CD14-positive monocyte (primary cell): Measurements from ENCODE around the gene AGFG1. TPM values are rescaled to one million over a fixed set of nuclear protein-coding genes. Genes with fewer than 3 reads are reported as not detected.

ENCODE experiments used
- DNase-seq, 3 donors: peaks; one replicate each; pipeline ENCODE4 v3.0.0-alpha.2; 2011 to 2022
- H2AFZ ChIP-seq: 2 replicates; pipeline ENCODE4 v1.6.0; 2012; ENCODE audit warnings: mild to moderate bottlenecking, low read depth, low read length, inconsistent platforms; ENCODE audit not compliant: insufficient read depth, poor library complexity, severe bottlenecking
- H3K27ac ChIP-seq, 2 donors: 1 replicate in 1 of 2; 2 replicates in 1 of 2; pipeline ENCODE4 v1.5.1; 2012 to 2013; ENCODE audit warnings: low read length in 2 of 2, control low read depth in 1 of 2, inconsistent platforms in 1 of 2, low read depth in 1 of 2, mild to moderate bottlenecking in 1 of 2
- H3K27me3 ChIP-seq, 2 donors: one replicate each; pipeline versions ENCODE4 v1.6.0 to v1.6.1; 2011 to 2013; ENCODE audit warnings: low read length in 2 of 2; ENCODE audit not compliant: control insufficient read depth in 2 of 2, insufficient read depth in 2 of 2
- H3K36me3 ChIP-seq, 2 donors: replicated peaks in 1 of 2; 1 replicate in 1 of 2; 2 replicates in 1 of 2; pipeline versions ENCODE4 v1.5.1 to v1.6.1; 2012 to 2013; ENCODE audit warnings: low read length in 2 of 2, control low read depth in 1 of 2, inconsistent platforms in 1 of 2, mild to moderate bottlenecking in 1 of 2; ENCODE audit not compliant: insufficient read depth in 2 of 2, control insufficient read depth in 1 of 2
- H3K4me1 ChIP-seq, 2 donors: 1 replicate in 1 of 2; 2 replicates in 1 of 2; pipeline versions ENCODE4 v1.5.1 to v1.6.1; 2012 to 2013; ENCODE audit warnings: low read length in 2 of 2, control low read depth in 1 of 2, inconsistent platforms in 1 of 2, mild to moderate bottlenecking in 1 of 2, moderate library complexity in 1 of 2; ENCODE audit not compliant: insufficient read depth in 2 of 2, control insufficient read depth in 1 of 2
- H3K4me2 ChIP-seq: replicated peaks from 2 replicates; pipeline ENCODE3; 2012; ENCODE audit warnings: low read length, moderate library complexity, mild to moderate bottlenecking; ENCODE audit not compliant: poor library complexity, severe bottlenecking; ENCODE audit errors: extremely low read depth
- H3K4me3 ChIP-seq, 3 experiments: fragments of 200-600 bp in 1 of 3; sonication (generic) in 1 of 3; replicated peaks in 1 of 3; 1 replicate in 2 of 3; 2 replicates in 1 of 3; pipeline ENCODE4 v1.5.1; 2011 to 2013; ENCODE audit warnings: low read length in 3 of 3, mild to moderate bottlenecking in 3 of 3, control low read depth in 2 of 3, low read depth in 2 of 3, inconsistent platforms in 1 of 3, moderate library complexity in 1 of 3
- H3K79me2 ChIP-seq: 2 replicates; pipeline ENCODE4 v1.6.0; 2012; ENCODE audit warnings: mild to moderate bottlenecking, control low read depth, inconsistent platforms, low read length, moderate library complexity; ENCODE audit not compliant: insufficient read depth
- H3K9ac ChIP-seq: 2 replicates; pipeline ENCODE4 v1.6.0; 2017; ENCODE audit warnings: low read length, mild to moderate bottlenecking; ENCODE audit not compliant: insufficient read depth, poor library complexity, severe bottlenecking
- H3K9me3 ChIP-seq, 2 donors: replicated peaks in 1 of 2; 1 replicate in 1 of 2; 2 replicates in 1 of 2; pipeline versions ENCODE4 v1.5.1 to v1.6.1; 2012 to 2013; ENCODE audit warnings: low read length in 2 of 2, control low read depth in 1 of 2; ENCODE audit not compliant: control insufficient read depth in 1 of 2, insufficient read depth in 1 of 2
- H4K20me1 ChIP-seq: 2 replicates; pipeline ENCODE4 v1.6.0; 2012; ENCODE audit warnings: mild to moderate bottlenecking, low read length, control low read depth, moderate library complexity; ENCODE audit not compliant: insufficient read depth
- H3K27ac Mint-ChIP-seq, 7 donors: one replicate each; pipeline ENCODE4 v1.8.0; 2020; ENCODE audit warnings: mild to moderate bottlenecking in 7 of 7, mixed read lengths in 7 of 7, moderate library complexity in 6 of 7, inconsistent platforms in 2 of 7
- H3K27me3 Mint-ChIP-seq, 3 donors: one replicate each; pipeline ENCODE4 v1.8.0; 2021 to 2022; ENCODE audit warnings: low read depth in 3 of 3, mild to moderate bottlenecking in 3 of 3, mixed read lengths in 3 of 3, moderate library complexity in 3 of 3, inconsistent platforms in 1 of 3
- H3K36me3 Mint-ChIP-seq, 2 donors: one replicate each; pipeline ENCODE4 v1.8.0; 2020; ENCODE audit warnings: mixed read lengths in 2 of 2, inconsistent platforms in 1 of 2, mild to moderate bottlenecking in 1 of 2
- H3K4me1 Mint-ChIP-seq: one replicate; pipeline ENCODE4 v1.8.0; 2020; ENCODE audit warnings: mild to moderate bottlenecking, mixed read lengths
- H3K4me3 Mint-ChIP-seq, 2 donors: one replicate each; pipeline ENCODE4 v1.8.0; 2020; ENCODE audit warnings: mild to moderate bottlenecking in 2 of 2, mixed read lengths in 2 of 2, moderate library complexity in 1 of 2
- H3K9me3 Mint-ChIP-seq, 7 donors: one replicate each; pipeline ENCODE4 v1.8.0; 2020 to 2022; ENCODE audit warnings: mixed read lengths in 7 of 7, mild to moderate bottlenecking in 6 of 7, moderate library complexity in 6 of 7, inconsistent platforms in 2 of 7
- WGBS: methylation state at CpG from one replicate; pipeline ENCODE4 v1.1.5; 2013; ENCODE audit warnings: missing lambda C conversion rate; ENCODE audit not compliant: insufficient coverage; 5-methylcytosine and 5-hydroxymethylcytosine counted together
- intact Hi-C, 2 donors: fragments of 100-400 bp; cut with micrococcal nuclease; formaldehyde crosslinking; loops; one replicate each; pipeline versions ENCODE4 v1.15.0 to v1.15.1; 2023
- polyA plus RNA-seq, 3 donors: library from polyadenylated mRNA; depleted of rRNA in 1 of 3; unstranded in 2 of 3; stranded (reverse) in 1 of 3; fragments of 300-500 nt in 2 of 3; fragments of >200 nt in 1 of 3; fragmentation: Illumina TruSeq in 2 of 3; gene quantifications; 1 replicate in 2 of 3; 2 replicates in 1 of 3; pipeline ENCODE4 v1.2.3, GENCODE V29; 2012 to 2021
- TF ChIP-seq, protein P1 (sequence below): fragments of 200-600 bp; IDR thresholded peaks from one replicate; pipeline ENCODE4 v1.8.0; 2022; ENCODE audit warnings: antibody characterized with exemption, mild to moderate bottlenecking

Gene AGFG1
- polyA plus RNA-seq, 3 donors: 17.3 to 76.1 (median 56.9) TPM

GRCh38 chr2:227497158-227497557 lies 25.2 kb downstream of the AGFG1 start:
- H3K27ac Mint-ChIP-seq: peak overlapping the region in 2 of 7 donors; percentile 38 to 83
- H3K36me3 Mint-ChIP-seq: peaks cover 32 to 58% of the 10 kb centered on the region in 2 donors
- no peak overlapping the region for H3K4me2 ChIP-seq
- peaks cover 97% of the 10 kb centered on the region for H4K20me1 ChIP-seq
- H3K36me3 ChIP-seq: peaks cover 36 to 65% of the 10 kb centered on the region in 2 donors
- H3K9me3 Mint-ChIP-seq: no peaks in the 10 kb centered on the region
- no peak overlapping the region for H3K27ac ChIP-seq
- H3K27me3 Mint-ChIP-seq: no peaks in the 10 kb centered on the region
- peaks cover 7% of the 10 kb centered on the region for H3K4me1 Mint-ChIP-seq
- H3K27me3 ChIP-seq: no peaks in the 10 kb centered on the region
- H3K9ac ChIP-seq: no peak overlapping the region
- no peaks in the 10 kb centered on the region for H3K4me1 ChIP-seq
- H3K9me3 ChIP-seq: no peaks in the 10 kb centered on the region
- intact Hi-C loops: no loop called here
- H3K79me2 ChIP-seq: peaks cover 97% of the 10 kb centered on the region
- H3K4me3 ChIP-seq: no peak overlapping the region
- no peak overlapping the region for H2AFZ ChIP-seq
- no peak overlapping the region for H3K4me3 Mint-ChIP-seq
- TF ChIP-seq, protein P1, sequence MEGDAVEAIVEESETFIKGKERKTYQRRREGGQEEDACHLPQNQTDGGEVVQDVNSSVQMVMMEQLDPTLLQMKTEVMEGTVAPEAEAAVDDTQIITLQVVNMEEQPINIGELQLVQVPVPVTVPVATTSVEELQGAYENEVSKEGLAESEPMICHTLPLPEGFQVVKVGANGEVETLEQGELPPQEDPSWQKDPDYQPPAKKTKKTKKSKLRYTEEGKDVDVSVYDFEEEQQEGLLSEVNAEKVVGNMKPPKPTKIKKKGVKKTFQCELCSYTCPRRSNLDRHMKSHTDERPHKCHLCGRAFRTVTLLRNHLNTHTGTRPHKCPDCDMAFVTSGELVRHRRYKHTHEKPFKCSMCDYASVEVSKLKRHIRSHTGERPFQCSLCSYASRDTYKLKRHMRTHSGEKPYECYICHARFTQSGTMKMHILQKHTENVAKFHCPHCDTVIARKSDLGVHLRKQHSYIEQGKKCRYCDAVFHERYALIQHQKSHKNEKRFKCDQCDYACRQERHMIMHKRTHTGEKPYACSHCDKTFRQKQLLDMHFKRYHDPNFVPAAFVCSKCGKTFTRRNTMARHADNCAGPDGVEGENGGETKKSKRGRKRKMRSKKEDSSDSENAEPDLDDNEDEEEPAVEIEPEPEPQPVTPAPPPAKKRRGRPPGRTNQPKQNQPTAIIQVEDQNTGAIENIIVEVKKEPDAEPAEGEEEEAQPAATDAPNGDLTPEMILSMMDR: no peak
- DNase-seq: no peak
- 100% methylated on average over 2 of the region's 2 CpGs for WGBS

DNA sequence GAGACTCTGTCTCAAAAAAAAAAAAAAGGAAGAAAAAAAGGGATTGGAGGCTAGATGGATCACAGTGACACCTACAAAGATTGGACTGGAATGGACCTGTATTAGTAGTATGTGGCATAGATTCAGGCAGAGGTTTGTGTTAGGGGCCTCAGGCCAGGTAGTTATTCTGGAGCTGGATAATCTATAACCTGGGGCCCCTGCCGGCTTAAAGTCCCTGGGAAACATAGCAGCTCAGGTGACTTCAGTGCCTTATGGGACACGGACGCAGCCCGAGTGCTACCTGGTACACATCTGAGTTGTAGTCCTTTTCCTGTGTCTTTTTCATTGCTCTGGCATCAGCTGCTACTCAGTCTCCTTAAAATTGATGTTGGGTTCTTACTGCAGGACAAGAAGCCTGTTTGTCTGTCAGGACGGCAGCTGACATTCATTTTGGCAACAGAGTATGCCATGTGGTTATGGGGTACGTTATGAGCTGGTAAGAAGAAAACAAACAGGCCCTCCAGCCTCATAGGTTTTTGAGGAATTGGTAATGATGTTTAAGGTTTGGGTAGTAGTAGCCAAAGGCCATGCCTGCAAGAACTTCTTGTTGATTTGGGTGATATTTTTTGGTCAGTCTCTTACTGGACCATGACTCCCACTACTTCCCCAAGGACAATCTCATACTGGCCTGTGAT lies 27.8 kb downstream of the AGFG1 start:
- Histone ChIP-seq H3K36me3 (peaks cover 14 to 49% of the 10 kb centered on the region in 2 donors), H4K20me1 (peaks cover 98% of the 10 kb centered on the region), H3K4me3 (no peak overlapping the region), H3K79me2 (peaks cover 97% of the 10 kb centered on the region), H3K9me3 (no peaks in the 10 kb centered on the region), H3K27ac (peak overlapping the region in 1 of 2 donors; percentile 18), H3K27me3 (no peaks in the 10 kb centered on the region), H3K4me1 (peaks cover 8 to 10% of the 10 kb centered on the region in 2 donors), H3K4me2 (no peak overlapping the region), H2AFZ (no peak overlapping the region), H3K9ac (no peak overlapping the region)
- TF ChIP-seq, protein P1: no peak
- peaks cover 29% of the 10 kb centered on the region for H3K4me1 Mint-ChIP-seq
- H3K27ac Mint-ChIP-seq: peak overlapping the region in 5 of 7 donors; percentile 8 to 67 (median 42)
- peaks cover 20 to 55% of the 10 kb centered on the region in 2 donors for H3K36me3 Mint-ChIP-seq
- DNase-seq: no peak
- 97% methylated on average over 6 of the region's 6 CpGs for whole genome bisulfite sequencing
- H3K4me3 Mint-ChIP-seq: no peak overlapping the region
- peaks cover 0 to 2% (median 0%) of the 10 kb centered on the region in 3 donors for H3K27me3 Mint-ChIP-seq
- intact Hi-C loops: no loop called here
- no peaks in the 10 kb centered on the region for H3K9me3 Mint-ChIP-seq
